Upper lobe of left lung (tissue), 4 donors: ENCODE measurements around the gene HSPG2.

Experiments
- EP300 ChIP-seq, 4 donors: sonication (generic); formaldehyde crosslinking; IDR thresholded peaks; one replicate each; pipeline ENCODE4 v1.5.1; 2017; ENCODE audit warnings: antibody characterized with exemption in 4 of 4, control low read depth in 2 of 4
- POLR2A ChIP-seq, 4 donors: fragments of 450-650 bp; IDR thresholded peaks; one replicate each; pipeline ENCODE4 v1.5.1; 2016 to 2017; ENCODE audit warnings: antibody characterized with exemption in 4 of 4, mild to moderate bottlenecking in 2 of 4
- POLR2AphosphoS5 ChIP-seq, 2 donors: sonication (generic); formaldehyde crosslinking; IDR thresholded peaks; one replicate each; pipeline ENCODE4 v1.5.1; 2017; ENCODE audit warnings: antibody characterized with exemption in 2 of 2
- TF ChIP-seq, protein P1 (sequence below), 6 experiments: fragments of 450-650 bp in 4 of 6; fragments of 200-600 bp in 2 of 6; sonication (generic) in 2 of 6; IDR thresholded peaks; one replicate each; pipeline ENCODE4 v1.5.1; 2016 to 2019; ENCODE audit warnings: antibody characterized with exemption in 6 of 6

DNA sequence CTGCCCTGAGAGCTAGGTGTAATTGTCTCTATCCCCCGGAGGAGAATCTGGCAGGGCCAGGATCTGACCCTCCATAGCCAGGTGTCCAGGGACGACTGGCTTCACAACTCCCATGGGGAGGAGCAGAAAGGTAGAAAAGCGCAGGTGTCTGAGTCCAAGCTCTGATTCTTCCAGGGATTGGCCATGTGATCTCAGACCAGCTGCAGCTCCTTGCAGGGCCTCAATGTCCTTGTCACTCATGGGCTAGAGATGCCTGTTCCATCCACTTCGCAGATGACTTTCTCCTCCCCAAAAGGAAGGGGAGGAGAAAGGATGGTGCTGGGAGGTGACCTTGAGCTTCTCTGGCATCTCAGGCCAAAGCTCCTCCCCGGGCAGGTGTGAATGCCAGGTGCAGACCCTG is 22.7 kb downstream of the HSPG2 start:
- TF ChIP-seq, protein P1, sequence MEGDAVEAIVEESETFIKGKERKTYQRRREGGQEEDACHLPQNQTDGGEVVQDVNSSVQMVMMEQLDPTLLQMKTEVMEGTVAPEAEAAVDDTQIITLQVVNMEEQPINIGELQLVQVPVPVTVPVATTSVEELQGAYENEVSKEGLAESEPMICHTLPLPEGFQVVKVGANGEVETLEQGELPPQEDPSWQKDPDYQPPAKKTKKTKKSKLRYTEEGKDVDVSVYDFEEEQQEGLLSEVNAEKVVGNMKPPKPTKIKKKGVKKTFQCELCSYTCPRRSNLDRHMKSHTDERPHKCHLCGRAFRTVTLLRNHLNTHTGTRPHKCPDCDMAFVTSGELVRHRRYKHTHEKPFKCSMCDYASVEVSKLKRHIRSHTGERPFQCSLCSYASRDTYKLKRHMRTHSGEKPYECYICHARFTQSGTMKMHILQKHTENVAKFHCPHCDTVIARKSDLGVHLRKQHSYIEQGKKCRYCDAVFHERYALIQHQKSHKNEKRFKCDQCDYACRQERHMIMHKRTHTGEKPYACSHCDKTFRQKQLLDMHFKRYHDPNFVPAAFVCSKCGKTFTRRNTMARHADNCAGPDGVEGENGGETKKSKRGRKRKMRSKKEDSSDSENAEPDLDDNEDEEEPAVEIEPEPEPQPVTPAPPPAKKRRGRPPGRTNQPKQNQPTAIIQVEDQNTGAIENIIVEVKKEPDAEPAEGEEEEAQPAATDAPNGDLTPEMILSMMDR (IDR thresholded peaks at IDR 0.05), result no peak
- no peak for TF ChIP-seq POLR2AphosphoS5 (IDR thresholded peaks at IDR 0.05)
- TF ChIP-seq POLR2A (IDR thresholded peaks at IDR 0.05), result no peak
- no peak for TF ChIP-seq EP300 (IDR thresholded peaks at IDR 0.05)
